HG03469 (cell line): ENCODE measurements around the gene CTNND2.

ENCODE experiments used
- ATAC-seq: cut with Tn5 transposase; IDR thresholded peaks from one replicate; pipeline ENCODE4 v1.9.1; 2021; ENCODE audit warnings: mild to moderate bottlenecking, moderate library complexity, moderate number of reproducible peaks; ENCODE audit not compliant: unreplicated experiment

CTNND2 gene

DNA sequence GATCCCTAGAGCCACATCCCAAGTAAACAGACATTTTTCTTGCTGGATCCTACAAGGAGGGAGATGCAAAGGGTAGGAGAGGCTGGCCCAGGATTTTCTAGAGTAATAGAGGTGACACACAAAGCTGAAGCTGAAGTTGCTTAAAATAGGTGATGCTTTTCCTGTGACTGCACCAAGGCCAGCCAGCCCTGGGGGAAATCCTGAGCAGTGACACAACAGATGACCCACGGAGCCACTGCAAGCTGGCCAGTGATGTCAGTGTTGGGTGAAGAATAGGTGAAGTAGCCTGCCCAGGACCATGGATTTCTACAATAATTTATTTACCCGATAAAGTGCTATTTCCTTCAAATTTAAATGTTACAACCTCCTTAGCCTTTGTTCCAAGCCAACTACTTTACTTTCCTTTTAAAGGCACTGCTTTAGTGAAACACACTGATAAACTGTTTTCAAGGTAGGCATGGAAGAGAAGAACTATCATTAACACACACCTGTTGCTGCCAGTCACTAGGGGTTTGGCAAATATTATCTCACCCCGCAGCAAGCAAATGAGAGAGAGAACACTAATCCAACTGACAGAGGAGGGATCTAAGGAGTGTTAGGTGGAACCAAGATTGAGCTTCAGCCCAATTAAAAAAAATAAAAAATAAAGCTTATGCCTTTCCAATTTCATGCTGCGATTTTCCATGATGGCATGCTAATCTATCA, 123.5 kb downstream of the CTNND2 start:
- ATAC-seq: no peak

GRCh38 chr5:11777096-11777495, 127.2 kb downstream of the CTNND2 start:
- ATAC-seq: no peak

DNA sequence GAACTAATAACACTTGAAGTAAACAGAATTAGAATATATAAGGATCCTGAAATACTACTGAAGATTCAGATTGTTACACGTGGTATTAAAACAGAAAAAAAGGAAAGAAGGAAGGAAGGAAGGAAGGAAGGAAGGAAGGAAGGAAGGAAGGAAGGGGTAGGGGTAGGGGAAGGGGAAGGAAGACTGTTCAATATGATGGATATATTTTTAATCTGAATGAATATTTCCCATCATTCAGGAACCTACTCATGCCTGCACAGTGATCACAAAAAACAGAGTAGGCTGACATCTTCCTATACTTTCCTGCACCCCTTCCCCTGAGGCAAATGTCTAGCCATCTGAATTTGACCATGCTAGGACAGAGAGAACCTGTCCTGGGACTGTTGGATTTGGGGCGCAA, 133.9 kb downstream of the CTNND2 start:
- no peak for ATAC-seq

GRCh38 chr5:11760934-11761603, 143.2 kb downstream of the CTNND2 start:
- ATAC-seq: no peak

DNA sequence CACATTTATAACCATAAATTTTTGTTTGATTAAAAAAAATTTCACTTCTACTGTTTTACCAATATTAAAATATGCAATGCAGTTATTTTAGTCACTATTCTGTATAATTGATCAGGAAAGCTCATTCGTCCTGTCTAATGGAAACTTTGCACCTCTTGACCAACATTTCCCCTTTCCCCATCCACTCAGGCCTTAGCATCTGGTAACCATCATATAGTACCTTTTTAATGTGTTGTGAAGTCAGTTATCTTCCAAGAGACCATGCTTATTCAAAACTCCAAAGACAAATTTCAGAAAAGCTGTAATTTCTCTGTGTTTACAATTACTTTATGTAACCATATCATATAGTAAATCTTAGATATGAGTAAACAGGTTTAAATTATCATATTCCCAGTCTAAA, 145.9 kb downstream of the CTNND2 start:
- ATAC-seq: no peak

- ATAC-seq: no peak
Measured at GRCh38 chr5:11757661-11758060, 146.6 kb downstream of the CTNND2 start.

- ATAC-seq: no peak
Measured at GRCh38 chr5:11737010-11737409, 167.2 kb downstream of the CTNND2 start.

DNA sequence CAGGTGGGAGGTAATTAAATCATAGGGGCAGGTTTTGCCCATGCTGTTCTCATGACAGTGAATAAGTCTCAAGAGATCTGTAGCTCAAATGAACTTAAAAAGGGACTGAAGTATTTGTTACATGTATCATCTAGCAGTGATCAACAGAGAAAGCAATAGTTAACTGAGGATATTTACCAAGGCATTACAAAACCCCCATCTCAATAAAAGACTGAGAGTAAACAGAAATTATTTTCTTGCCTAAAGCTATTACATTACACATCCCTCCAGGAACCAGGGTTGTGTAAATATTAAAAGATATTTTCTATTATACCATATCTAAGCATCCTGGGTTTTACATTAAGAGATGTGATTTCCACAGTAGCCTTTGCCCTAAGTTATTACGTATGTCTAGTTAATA, 169.9 kb downstream of the CTNND2 start:
- no peak for ATAC-seq

GRCh38 chr5:11733840-11734192, 170.4 kb downstream of the CTNND2 start:
- ATAC-seq: no peak

DNA sequence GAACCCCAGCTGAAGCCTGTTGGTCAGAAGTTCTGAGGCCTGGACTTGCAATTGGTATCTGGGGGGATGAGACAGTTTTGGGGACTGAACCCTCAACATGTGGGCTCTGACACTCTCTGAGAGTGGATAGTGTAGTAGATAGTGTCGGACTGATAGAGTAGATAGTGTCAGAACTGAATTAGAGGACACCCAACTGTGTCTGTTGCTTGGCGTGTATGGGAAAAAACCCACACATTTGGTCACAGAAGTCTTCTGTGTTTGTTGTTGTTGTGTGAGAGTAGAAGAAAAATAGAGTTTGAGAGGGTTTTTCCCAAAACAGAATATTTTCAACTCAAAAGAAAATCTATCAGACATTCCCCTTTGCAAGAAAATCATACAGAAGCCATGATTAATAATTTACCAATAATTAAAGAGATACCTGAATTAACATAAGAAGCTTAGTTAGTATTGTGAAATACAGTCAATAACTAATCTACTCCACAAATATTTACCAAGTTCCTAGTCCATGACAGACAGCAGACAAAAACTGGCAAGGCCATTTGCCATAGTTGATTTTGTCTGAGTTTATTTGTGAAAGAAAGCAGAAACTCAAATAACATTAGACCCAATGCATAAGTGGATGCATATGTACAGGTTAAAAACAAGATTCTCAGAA, 170.9 kb downstream of the CTNND2 start:
- no peak for ATAC-seq

DNA sequence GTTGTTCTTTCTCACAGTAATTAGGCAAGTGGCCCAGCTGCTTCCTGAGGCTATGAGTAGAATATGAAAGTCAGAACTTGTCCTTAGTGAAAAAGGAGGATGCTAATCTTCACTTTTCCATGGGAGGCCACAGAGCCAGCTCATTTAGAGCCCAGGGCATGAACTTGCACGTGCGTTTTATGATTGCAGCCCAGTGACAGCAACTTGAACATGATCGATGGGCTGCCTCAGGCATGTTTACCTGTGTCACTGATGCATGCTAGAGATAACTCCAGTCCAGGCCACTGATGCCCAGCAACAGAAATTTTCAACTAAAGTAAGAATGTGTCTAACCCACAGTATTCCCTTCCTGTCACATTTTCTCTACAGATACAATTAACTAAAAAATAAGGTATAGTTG, 179.3 kb downstream of the CTNND2 start:
- no peak for ATAC-seq

DNA sequence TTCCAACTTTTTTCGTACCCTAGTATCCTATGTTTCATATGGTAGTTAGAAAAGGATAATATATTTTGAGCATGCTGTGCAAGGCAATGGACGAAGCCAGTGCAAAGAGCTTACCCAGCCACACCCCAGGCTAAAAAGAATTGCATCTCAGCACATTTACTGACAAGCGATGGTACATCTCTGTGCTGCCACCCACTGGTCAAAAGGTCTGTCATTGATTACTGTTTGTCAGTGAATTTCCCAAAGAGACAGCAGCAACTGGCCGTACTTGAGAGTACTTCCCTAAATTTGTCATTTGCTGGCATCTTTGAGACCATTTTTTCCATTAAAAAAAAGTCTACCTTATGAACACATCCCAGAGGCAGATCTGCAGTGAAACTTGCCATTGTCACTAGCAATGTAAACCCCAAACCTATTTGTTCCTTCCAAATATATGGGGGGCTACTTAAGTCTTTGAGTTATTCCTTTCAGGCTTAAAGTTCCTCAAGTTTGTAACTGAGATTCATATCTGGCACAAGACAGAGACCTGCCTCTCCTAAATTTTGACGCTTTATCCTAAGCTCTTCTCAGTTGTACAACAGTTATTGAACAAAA, 184.3 kb downstream of the CTNND2 start:
- no peak for ATAC-seq

GRCh38 chr5:11715461-11716196, 188.6 kb downstream of the CTNND2 start:
- ATAC-seq: no peak

GRCh38 chr5:11711932-11712331, 192.3 kb downstream of the CTNND2 start:
- no peak for ATAC-seq

GRCh38 chr5:11709021-11709420, 195.2 kb downstream of the CTNND2 start:
- no peak for ATAC-seq

- no peak for ATAC-seq
Measured at GRCh38 chr5:11704916-11705315, 199.3 kb downstream of the CTNND2 start.

- no peak for ATAC-seq
Measured at GRCh38 chr5:11700391-11700790, 203.9 kb downstream of the CTNND2 start.

GRCh38 chr5:11692636-11693035, 211.6 kb downstream of the CTNND2 start:
- ATAC-seq: no peak

DNA sequence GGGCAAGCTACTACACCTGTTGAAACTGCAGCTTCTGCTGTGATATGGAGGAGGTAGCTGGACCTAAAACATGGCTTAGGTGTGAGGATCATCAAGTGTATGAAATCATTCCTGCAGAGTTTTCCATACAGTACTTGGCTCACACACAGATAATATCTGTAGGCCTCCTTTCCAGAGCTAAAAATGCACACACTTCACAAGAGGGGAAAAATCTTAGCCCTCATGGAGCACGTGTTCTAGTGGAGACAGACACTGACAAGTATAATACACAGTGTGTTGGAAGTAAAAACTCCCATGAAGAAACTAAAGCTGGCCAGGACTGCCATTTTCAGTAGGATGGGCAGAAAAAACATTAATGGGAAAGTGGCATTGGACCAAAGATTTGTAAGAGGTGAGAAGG, 216.7 kb downstream of the CTNND2 start:
- ATAC-seq: no peak

DNA sequence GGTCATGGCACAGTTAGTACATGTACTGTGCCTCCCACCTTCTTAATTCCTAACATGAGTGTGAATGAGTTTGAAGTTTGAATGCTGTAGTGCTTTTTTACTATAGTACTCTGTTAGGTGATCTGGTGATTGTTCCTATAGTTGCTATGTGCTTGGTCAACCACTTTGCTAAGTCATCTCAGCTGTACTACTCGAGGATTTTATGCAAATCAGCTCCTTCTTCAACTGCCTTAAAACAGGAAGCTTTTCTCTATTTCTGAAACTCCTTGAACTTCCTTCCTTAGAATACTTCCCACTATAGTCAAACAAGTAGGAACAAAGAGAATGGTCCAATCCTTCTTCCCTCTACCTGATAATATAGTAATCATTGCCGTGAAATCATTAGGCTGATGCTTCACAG, 219.6 kb downstream of the CTNND2 start:
- ATAC-seq: no peak

- no peak for ATAC-seq
Measured at GRCh38 chr5:11683666-11684065, 220.6 kb downstream of the CTNND2 start.
